Activated CD4-positive, alpha-beta T cell treated with anti-CD3 and anti-CD28 coated beads, Interleukin-2, amount 10 ng/mL, durations not matched to agents 24 days and 14 days (primary cell): ENCODE results near the gene UBA1. TPM values are rescaled to one million over a fixed set of nuclear protein-coding genes. Genes with fewer than 3 reads are reported as not detected.
A peak's percentile ranks its signal among the peaks of the same experiment; 100 is the strongest.

Experiments used
- DNase-seq: peaks from one replicate; pipeline ENCODE4 v3.0.0; 2022
- H3K27ac Mint-ChIP-seq: one replicate; pipeline ENCODE4 v1.8.0; 2022; ENCODE audit warnings: mild to moderate bottlenecking, mixed read lengths
- H3K27me3 Mint-ChIP-seq: one replicate; pipeline ENCODE4 v1.8.0; 2022; ENCODE audit warnings: mixed read lengths
- H3K36me3 Mint-ChIP-seq: one replicate; pipeline ENCODE4 v1.8.0; 2022; ENCODE audit warnings: low read depth, mild to moderate bottlenecking, mixed read lengths
- H3K4me1 Mint-ChIP-seq: one replicate; pipeline ENCODE4 v1.8.0; 2021; ENCODE audit warnings: mixed read lengths
- H3K4me3 Mint-ChIP-seq: one replicate; pipeline ENCODE4 v1.8.0; 2022; ENCODE audit warnings: mild to moderate bottlenecking, moderate library complexity, mixed read lengths
- H3K9me3 Mint-ChIP-seq: one replicate; pipeline ENCODE4 v1.8.0; 2021; ENCODE audit warnings: mixed read lengths
- intact Hi-C: fragments of 100-400 bp; cut with micrococcal nuclease; formaldehyde crosslinking; loops from one replicate; pipeline ENCODE4 v1.15.1; 2023
- total RNA-seq: library from RNA; stranded (reverse); gene quantifications from 2 replicates; pipeline ENCODE4 v1.2.3, GENCODE V29; 2022

UBA1 gene
- total RNA-seq, 1 donor from 2014 or later = 246 TPM

DNA sequence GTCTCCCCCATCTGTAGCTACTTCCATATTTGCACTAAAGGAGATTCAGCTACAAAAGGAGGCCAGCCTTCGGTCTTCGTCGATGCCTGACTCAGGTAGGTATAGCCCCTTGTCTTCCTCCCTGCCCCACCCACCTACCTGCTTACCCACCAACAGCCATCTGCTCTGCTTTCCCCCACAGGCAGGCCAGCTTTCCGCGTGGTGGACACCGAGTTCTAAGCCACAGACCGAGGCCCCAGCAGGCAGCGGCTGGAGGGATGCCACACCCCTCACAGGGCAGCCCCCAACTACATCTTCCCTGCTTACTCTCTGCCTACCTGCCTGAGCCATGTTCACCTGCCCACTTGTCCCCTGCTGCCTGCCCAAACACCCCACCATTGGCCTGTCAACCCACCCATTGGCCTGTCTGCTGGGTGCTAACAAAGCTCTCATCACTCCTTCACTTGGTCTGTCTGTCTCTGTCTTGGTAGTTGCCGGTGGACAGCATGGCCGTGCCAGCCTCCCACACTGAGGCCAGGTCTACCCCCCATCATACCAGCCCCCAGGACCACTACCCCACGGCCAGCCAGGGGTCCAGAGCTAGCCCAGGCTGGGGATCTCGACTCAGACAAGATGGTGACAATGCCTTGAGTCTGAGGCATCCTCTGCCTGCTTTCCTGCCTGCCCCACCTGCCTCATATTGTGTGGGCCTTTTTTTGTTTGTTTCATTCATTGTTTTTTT lies 35.1 kb downstream of the UBA1 start:
- intact Hi-C loops = no loop called here
- Mint-ChIP-seq H3K4me3 (no peak overlapping the region), H3K4me1 (peaks cover 9% of the 10 kb centered on the region), H3K36me3 (peaks cover 37% of the 10 kb centered on the region), H3K9me3 (peaks cover 4% of the 10 kb centered on the region), H3K27me3 (peaks cover 3% of the 10 kb centered on the region), H3K27ac (no peak overlapping the region)
- DNase-seq = no peak

DNA sequence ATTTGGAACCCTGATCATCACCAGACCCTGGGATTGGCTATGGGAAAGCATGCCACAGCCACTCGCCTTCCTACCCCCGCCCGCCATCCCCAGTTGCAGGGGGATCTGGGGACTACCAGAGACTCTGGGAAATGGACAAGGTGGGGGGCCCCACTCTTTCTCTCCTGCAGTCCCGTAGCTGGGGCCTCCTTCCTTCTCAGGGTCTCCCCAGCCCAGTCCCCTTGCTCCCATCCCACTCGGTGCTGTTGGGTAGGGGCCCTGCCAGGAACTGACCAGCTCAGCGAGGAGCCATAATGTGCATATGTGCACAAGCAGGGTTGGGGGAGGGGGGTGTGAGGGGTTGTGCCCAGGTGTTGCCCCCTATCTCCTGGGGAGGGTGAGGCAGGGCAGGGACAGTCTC lies 35.8 kb downstream of the UBA1 start:
- DNase-seq = no peak
- no peak overlapping the region for H3K27ac Mint-ChIP-seq
- H3K27me3 Mint-ChIP-seq = peaks cover 3% of the 10 kb centered on the region
- H3K4me1 Mint-ChIP-seq = peaks cover 9% of the 10 kb centered on the region
- peaks cover 4% of the 10 kb centered on the region for H3K9me3 Mint-ChIP-seq
- no peak overlapping the region for H3K4me3 Mint-ChIP-seq
- peaks cover 33% of the 10 kb centered on the region for H3K36me3 Mint-ChIP-seq
- intact Hi-C loops = no loop called here

DNA sequence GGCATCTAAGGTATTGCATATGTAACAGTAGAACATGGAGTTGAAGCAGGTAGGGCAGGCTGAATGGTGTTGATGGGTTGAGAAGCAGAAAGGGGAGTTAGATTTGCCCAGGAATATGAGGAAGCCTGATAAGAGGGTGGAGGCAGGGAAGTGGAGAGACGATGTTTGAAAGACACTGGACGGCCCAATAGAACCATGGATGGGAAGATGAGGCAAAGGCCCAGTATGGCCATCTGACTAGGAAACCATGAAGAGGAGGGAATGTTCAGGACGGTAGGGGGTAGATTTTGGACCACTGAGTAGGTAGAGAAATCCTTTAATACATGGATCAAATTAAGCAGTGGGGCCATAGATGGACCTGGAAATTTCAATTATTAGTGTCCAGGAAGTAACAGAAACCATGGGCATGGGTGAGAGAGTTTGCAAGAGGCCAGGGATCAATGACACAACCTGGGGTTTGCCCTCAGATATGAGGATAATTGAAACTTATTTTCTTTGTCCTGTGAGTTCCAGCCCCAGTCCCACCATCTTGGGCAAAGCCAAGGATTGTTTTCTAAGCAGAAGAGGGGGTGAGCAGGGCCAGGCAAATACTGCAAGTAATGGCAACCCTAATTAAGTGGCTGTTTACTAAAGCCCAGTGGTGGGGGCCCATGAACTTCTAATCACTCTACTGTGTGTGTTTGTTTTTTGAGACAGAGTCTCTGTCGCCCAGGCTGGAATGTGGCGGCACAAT lies 36.7 kb downstream of the UBA1 start:
- no peak for DNase-seq
- H3K36me3 Mint-ChIP-seq = peaks cover 29% of the 10 kb centered on the region
- H3K27me3 Mint-ChIP-seq = peaks cover 3% of the 10 kb centered on the region
- H3K4me3 Mint-ChIP-seq = no peak overlapping the region
- H3K4me1 Mint-ChIP-seq = peaks cover 10% of the 10 kb centered on the region
- peak overlapping the region; percentile 79 for H3K27ac Mint-ChIP-seq
- H3K9me3 Mint-ChIP-seq = peaks cover 4% of the 10 kb centered on the region
- intact Hi-C loops = loop anchor here (5.0 kb wide), 1 partner anchor 37 kb away; no protein-coding TSS in a partner anchor

DNA sequence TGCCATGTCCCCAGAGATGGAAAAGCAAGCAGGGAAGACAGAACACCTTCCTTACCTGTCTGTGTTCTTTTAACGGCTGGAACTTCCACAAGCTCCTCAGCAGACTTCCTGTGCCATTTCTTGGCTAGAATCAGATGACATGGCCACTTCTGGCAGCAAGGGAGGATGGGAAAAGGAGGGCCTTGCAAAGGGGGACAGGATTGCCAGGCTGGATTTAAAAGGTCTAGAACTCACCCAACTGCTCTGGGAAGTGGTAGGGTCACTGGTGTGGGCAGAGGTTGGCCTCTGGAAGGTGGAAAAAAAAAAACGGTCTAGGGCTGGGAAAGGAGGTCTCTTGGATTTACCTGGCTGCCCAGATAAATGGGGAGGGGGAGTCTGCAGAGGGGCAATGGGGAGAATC lies 37.5 kb downstream of the UBA1 start:
- H3K4me1 Mint-ChIP-seq = peaks cover 19% of the 10 kb centered on the region
- no peak for DNase-seq
- H3K27me3 Mint-ChIP-seq = peaks cover 3% of the 10 kb centered on the region
- H3K4me3 Mint-ChIP-seq = no peak overlapping the region
- H3K36me3 Mint-ChIP-seq = peaks cover 26% of the 10 kb centered on the region
- peak overlapping the region; percentile 34 for H3K27ac Mint-ChIP-seq
- H3K9me3 Mint-ChIP-seq = peaks cover 4% of the 10 kb centered on the region
- intact Hi-C loops = loop anchor here (5.0 kb wide), 1 partner anchor 36 kb away; no protein-coding TSS in a partner anchor

DNA sequence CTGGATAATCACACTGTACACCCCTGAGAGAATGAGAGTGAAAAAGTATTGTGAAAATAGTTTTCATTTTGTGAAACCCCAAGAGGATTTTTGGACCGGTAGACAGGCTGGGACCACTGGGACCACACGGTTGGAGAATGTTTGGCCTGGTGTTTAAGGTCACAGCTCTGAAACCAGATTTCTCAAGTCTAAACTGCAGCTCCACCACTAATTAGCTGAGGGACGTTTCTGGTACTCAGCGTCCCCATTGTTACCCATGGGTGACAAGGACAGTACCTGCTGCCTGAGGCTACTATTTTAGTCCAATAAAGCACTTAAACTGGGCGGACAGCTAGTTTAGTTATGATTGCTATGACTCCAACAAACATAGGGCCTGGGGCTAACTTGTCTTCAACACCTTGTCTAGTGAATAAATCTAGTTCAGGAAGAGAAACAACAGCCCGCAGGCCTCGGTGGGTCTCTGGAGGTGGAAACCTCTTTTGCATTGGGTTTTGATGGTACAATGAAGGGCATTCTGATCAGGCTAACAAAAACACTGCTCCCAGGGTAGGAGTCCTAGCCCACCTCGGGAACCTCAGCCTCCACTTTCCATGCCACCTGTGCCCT lies 38.7 kb downstream of the UBA1 start:
- intact Hi-C loops = loop anchor here (2.0 to 5.0 kb wide), 3 partner anchors 35 to 251 kb away; partner anchors contain the start of genes NDUFB11, RBM10 and ZNF41
- Mint-ChIP-seq H3K27me3 (peaks cover 3% of the 10 kb centered on the region), H3K4me1 (peaks cover 20% of the 10 kb centered on the region), H3K36me3 (peaks cover 22% of the 10 kb centered on the region), H3K9me3 (peaks cover 4% of the 10 kb centered on the region), H3K4me3 (peak overlapping the region; percentile 87), H3K27ac (peak overlapping the region; percentile 98)
- DNase-seq = peak; percentile 62

DNA sequence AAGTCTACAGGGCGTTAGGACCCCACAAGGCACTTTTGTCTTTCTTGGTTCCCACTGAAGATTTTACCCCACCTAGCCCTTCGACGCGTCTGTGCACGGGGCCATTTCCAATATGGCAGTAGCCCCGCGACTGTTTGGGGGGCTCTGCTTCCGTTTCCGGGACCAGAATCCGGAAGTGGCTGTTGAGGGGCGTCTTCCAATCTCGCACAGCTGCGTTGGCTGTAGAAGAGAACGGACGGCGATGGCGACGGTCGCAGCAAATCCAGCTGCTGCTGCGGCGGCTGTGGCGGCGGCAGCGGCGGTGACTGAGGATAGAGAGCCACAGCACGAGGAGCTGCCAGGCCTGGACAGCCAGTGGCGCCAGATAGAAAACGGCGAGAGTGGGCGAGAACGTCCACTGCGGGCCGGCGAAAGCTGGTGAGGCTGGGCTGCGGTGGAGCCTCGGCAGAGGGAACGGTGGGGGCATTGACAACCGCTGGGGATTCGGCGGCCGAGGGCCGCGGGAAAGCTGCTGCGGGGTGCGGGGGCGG lies 39.2 kb downstream of the UBA1 start, which contains the start of gene USP11:
Gene USP11, plus strand, starts transcription at position 207 of the 530 bp plus-strand sequence. Its CDS starts 35 bp downstream, at position 242.
- peaks cover 4% of the 10 kb centered on the region for H3K9me3 Mint-ChIP-seq
- intact Hi-C loops = loop anchor here (1.0 to 5.0 kb wide), 6 partner anchors 15 to 417 kb away; partner anchors contain the start of genes CDK16, ELK1, NDUFB11 and RBM10
- H3K4me1 Mint-ChIP-seq = peaks cover 20% of the 10 kb centered on the region
- peaks cover 22% of the 10 kb centered on the region for H3K36me3 Mint-ChIP-seq
- peak within 1 kb of the TSS; percentile 87 for H3K4me3 Mint-ChIP-seq
- peaks cover 3% of the 10 kb centered on the region for H3K27me3 Mint-ChIP-seq
- DNase-seq = peak; percentile 81
- peak within 1 kb of the TSS; percentile 98 for H3K27ac Mint-ChIP-seq

DNA sequence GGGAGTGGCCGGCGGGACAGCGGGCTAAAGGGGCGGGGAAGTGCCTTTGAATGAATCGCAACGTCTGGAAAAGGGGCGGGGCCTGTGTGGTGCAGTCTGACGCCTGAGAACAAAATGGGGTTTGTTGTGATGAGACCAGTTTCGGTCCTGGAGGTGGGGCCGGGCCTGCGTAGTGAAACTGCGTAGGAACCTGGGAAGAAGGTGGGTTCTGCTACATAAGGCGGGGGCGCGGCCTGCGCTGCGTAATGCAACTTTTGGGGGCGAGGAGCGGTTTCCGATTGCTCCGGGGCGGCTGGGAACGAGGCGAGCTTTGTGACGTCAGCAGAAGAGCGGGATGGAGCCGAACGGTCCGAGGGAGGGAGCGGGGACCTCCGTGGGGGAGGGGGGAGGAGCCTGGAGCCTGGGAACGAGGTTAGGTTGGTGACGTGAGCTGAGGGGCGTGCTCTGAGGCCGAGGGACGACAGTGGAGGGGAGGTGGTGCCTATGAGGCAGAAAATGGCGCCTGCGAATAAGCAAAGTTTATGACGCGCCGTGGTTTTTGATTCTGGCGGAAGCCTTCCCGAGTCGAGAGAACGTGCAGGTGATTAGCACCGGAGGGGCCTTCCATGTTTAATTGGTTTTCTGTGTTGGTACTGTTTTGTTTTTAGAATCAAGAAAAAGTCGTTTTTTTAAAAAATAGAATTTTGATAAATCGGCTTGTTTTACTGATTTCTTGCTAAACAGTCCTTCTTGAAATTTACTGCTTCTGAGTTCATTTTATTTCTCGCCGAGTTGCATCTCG lies 39.9 kb downstream of the UBA1 start:
- Mint-ChIP-seq H3K4me3 (peak overlapping the region; percentile 87), H3K27ac (peak overlapping the region; percentile 98), H3K4me1 (peaks cover 20% of the 10 kb centered on the region), H3K36me3 (peaks cover 18% of the 10 kb centered on the region), H3K9me3 (peaks cover 4% of the 10 kb centered on the region), H3K27me3 (peaks cover 3% of the 10 kb centered on the region)
- intact Hi-C loops = loop anchor here (1.0 to 5.0 kb wide), 6 partner anchors 15 to 417 kb away; partner anchors contain the start of genes CDK16, ELK1, NDUFB11 and RBM10
- peak; percentile 97 for DNase-seq

DNA sequence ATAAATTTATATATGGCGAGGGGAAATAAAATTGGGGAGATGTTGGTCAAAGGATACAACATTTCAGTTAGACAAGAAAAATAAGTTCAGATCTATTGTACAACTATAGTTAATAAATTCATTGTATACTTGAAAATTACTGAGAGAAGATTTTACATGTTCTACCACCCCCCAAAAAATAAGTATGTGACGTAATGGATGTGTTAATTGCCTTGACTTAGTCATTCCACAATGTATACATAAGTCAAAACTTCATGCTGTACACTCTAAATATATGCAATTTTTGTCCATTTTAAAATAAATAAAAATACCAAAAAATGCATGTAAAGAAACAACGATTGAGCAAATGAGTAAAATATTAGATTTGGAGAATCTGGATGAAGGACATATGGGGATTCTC lies 41.0 kb downstream of the UBA1 start:
- Mint-ChIP-seq H3K4me3 (peak overlapping the region; percentile 87), H3K36me3 (peaks cover 15% of the 10 kb centered on the region), H3K27ac (no peak overlapping the region), H3K9me3 (peaks cover 4% of the 10 kb centered on the region), H3K4me1 (peaks cover 20% of the 10 kb centered on the region), H3K27me3 (peaks cover 3% of the 10 kb centered on the region)
- intact Hi-C loops = loop anchor here (5.0 kb wide), 1 partner anchor 33 kb away; no protein-coding TSS in a partner anchor
- no peak for DNase-seq

DNA sequence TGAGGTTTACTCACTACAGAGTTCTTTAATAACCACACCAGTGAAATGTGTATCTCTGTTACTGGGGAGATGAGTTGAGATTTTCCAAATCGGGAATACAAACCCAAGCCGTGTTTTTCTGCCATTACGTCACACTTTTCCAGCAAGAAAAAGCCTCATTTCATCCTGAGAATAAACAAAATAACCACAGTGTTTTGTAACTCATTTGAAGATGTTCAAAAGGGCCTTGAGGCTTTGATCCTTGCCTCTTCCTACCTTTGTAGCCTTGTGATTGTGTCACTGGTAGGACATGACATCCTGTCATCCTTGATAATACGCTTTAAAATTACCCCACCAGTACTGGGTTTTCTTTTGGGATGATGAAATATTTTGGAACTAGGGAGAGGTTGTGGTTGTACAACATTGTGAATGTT lies 42.1 kb downstream of the UBA1 start:
- Mint-ChIP-seq H3K9me3 (no peaks in the 10 kb centered on the region), H3K4me3 (peak overlapping the region; percentile 65), H3K4me1 (peaks cover 16% of the 10 kb centered on the region), H3K27me3 (peaks cover 3% of the 10 kb centered on the region), H3K27ac (peak overlapping the region; percentile 11), H3K36me3 (peaks cover 17% of the 10 kb centered on the region)
- DNase-seq = no peak
- intact Hi-C loops = no loop called here

DNA sequence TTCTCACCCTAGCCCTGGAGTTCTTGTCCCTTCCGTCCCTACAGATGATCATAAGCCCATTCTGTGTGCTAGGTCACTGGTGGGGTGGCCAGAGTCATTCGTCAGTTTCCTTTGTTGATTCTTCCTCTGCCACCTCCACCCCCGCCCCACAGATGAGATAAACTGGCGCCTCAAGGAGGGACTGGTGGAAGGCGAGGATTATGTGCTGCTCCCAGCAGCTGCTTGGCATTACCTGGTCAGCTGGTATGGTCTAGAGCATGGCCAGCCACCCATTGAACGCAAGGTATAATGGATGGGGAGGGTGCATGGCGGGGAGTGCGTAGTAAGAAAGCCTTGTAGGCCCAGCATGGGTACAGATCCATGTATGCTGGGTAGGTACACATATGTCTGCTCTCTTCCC lies 45.6 kb downstream of the UBA1 start:
- Mint-ChIP-seq H3K4me1 (peaks cover 11% of the 10 kb centered on the region), H3K9me3 (no peaks in the 10 kb centered on the region), H3K4me3 (no peak overlapping the region), H3K36me3 (peaks cover 27% of the 10 kb centered on the region), H3K27ac (no peak overlapping the region), H3K27me3 (no peaks in the 10 kb centered on the region)
- DNase-seq = no peak
- intact Hi-C loops = no loop called here

DNA sequence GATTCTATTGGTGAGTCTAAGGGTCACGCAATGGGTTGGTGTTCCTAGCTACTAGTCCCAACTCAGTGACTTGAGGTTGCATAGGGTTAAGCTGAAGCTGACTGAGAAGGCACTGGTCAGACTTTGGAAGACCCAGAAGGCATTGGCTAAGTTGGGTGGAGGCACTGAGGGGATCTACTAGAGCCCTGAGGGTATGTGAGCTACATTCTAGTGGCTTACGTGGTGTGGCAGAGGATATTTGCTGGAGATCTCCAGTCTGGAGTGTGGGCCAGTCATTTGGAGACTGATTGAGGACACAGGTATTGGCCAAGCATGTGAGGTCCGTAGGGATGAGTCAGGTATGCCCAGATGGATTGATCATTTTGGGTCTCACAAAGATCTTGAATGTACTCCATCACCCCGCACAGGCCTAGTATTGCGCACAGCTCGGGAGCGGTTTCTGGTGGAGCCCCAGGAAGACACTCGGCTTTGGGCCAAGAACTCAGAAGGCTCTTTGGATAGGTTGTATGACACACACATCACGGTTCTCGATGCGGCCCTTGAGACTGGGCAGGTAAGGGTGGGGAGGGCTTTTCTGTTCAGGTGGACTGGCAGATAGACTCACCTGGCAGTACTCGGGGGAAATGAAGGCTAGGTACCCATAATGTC lies 46.4 kb downstream of the UBA1 start:
- no peak overlapping the region for H3K27ac Mint-ChIP-seq
- no peak for DNase-seq
- intact Hi-C loops = no loop called here
- H3K4me3 Mint-ChIP-seq = no peak overlapping the region
- peaks cover 11% of the 10 kb centered on the region for H3K4me1 Mint-ChIP-seq
- no peaks in the 10 kb centered on the region for H3K27me3 Mint-ChIP-seq
- no peaks in the 10 kb centered on the region for H3K9me3 Mint-ChIP-seq
- H3K36me3 Mint-ChIP-seq = peaks cover 27% of the 10 kb centered on the region

DNA sequence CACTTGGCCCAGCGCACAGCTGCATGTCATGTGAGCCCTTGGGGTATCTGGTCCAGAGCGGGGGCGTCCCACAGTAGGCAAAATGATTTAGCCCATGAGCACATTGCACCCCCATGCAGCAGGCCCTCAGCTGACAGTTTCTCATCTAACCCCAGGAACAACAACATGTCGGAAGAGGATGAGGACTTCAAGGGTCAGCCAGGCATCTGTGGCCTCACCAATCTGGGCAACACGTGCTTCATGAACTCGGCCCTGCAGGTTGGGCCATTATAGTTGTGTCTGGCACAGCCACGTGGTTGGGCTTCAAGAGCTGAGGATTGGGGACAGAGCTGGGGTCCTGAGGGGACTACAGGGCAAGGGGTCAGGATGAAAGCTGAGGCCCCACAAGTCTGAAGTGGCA lies 47.0 kb downstream of the UBA1 start:
- intact Hi-C loops = no loop called here
- Mint-ChIP-seq H3K27me3 (no peaks in the 10 kb centered on the region), H3K27ac (no peak overlapping the region), H3K36me3 (peaks cover 23% of the 10 kb centered on the region), H3K4me3 (no peak overlapping the region), H3K4me1 (peaks cover 6% of the 10 kb centered on the region), H3K9me3 (no peaks in the 10 kb centered on the region)
- no peak for DNase-seq
